ENCODE measurements around the gene LRRTM4. TPM values are rescaled to one million over a fixed set of nuclear protein-coding genes. Genes with fewer than 3 reads are reported as not detected.

LRRTM4 gene
- total RNA-seq, 4 donors from 2014 or later = 0.51 TPM; not detected in 3

GRCh38 chr2:77271262-77271661, 250.9 kb downstream of the LRRTM4 start:
- DNase-seq (ENCODE audit: low spot score in 2 of 2) = no peak
- intact Hi-C loops (cut with DNase I; ENCODE audit: low total_unique reads) = no loop called here
- no peak overlapping the region for H3K4me3 ChIP-seq (ENCODE audit: low read depth, poor library complexity, severe bottlenecking)
- TF ChIP-seq CTCF (IDR thresholded peaks at IDR 0.05) (no peak), POLR2A (IDR thresholded peaks at IDR 0.05) (no peak)
- 89 to 97% methylated on average over 5 of the region's 5 CpGs for WGBS, 2 donors

- TF ChIP-seq POLR2A (IDR thresholded peaks at IDR 0.05) (no peak), CTCF (IDR thresholded peaks at IDR 0.05) (no peak)
- intact Hi-C loops (cut with DNase I; ENCODE audit: low total_unique reads) = no loop called here
- no peak for DNase-seq (ENCODE audit: low spot score in 2 of 2)
- WGBS, 2 donors = 69 to 71% methylated on average over 3 of the region's 3 CpGs
- no peak overlapping the region for H3K4me3 ChIP-seq (ENCODE audit: low read depth, poor library complexity, severe bottlenecking)
These were observed 251.7 kb downstream of the LRRTM4 start for GRCh38 chr2:77270433-77270832.

GRCh38 chr2:77268626-77269025, 253.6 kb downstream of the LRRTM4 start:
- TF ChIP-seq POLR2A (IDR thresholded peaks at IDR 0.05) (no peak), CTCF (IDR thresholded peaks at IDR 0.05) (no peak)
- no peak for DNase-seq (ENCODE audit: low spot score in 2 of 2)
- intact Hi-C loops (cut with DNase I; ENCODE audit: low total_unique reads) = no loop called here
- WGBS, 2 donors = 88 to 89% methylated on average over 3 of the region's 3 CpGs
- no peak overlapping the region for H3K4me3 ChIP-seq (ENCODE audit: low read depth, poor library complexity, severe bottlenecking)

GRCh38 chr2:77232909-77233425, 289.2 kb downstream of the LRRTM4 start:
- no peak for DNase-seq (ENCODE audit: low spot score in 2 of 2)
- no peak overlapping the region for H3K4me3 ChIP-seq (ENCODE audit: low read depth, poor library complexity, severe bottlenecking)
- intact Hi-C loops (cut with DNase I; ENCODE audit: low total_unique reads) = no loop called here
- TF ChIP-seq POLR2A (IDR thresholded peaks at IDR 0.05) (no peak), CTCF (IDR thresholded peaks at IDR 0.05) (no peak)

GRCh38 chr2:77228391-77228790, 293.8 kb downstream of the LRRTM4 start:
- intact Hi-C loops (cut with DNase I; ENCODE audit: low total_unique reads) = no loop called here
- no peak for DNase-seq (ENCODE audit: low spot score in 2 of 2)
- no peak overlapping the region for H3K4me3 ChIP-seq (ENCODE audit: low read depth, poor library complexity, severe bottlenecking)
- WGBS, 2 donors = 27 to 28% methylated on average over 1 of the region's 1 CpG
- TF ChIP-seq POLR2A (IDR thresholded peaks at IDR 0.05) (no peak), CTCF (IDR thresholded peaks at IDR 0.05) (no peak)

- no peak for DNase-seq (ENCODE audit: low spot score in 2 of 2)
- TF ChIP-seq CTCF (IDR thresholded peaks at IDR 0.05) = no peak
- TF ChIP-seq POLR2A (IDR thresholded peaks at IDR 0.05) = no peak
- intact Hi-C loops (cut with DNase I; ENCODE audit: low total_unique reads) = no loop called here
- no peak overlapping the region for H3K4me3 ChIP-seq (ENCODE audit: low read depth, poor library complexity, severe bottlenecking)
- 78 to 93% methylated on average over 3 of the region's 3 CpGs for WGBS, 2 donors
These were observed 311.5 kb downstream of the LRRTM4 start for GRCh38 chr2:77210725-77211124.

Measured in lower leg skin (tissue), 4 donors.